Gastroesophageal sphincter (tissue), 3 donors: ENCODE results near the gene OGFR.

Experiments used
- CTCF ChIP-seq, 4 experiments: fragments of 200-600 bp in 2 of 4; fragments of 450-650 bp in 2 of 4; sonication (generic) in 1 of 4; IDR thresholded peaks; one replicate each; pipeline ENCODE4 v1.5.1; 2017 to 2019; ENCODE audit warnings: antibody characterized with exemption in 4 of 4, mild to moderate bottlenecking in 2 of 4, moderate library complexity in 2 of 4
- EP300 ChIP-seq: sonication (generic); formaldehyde crosslinking; IDR thresholded peaks from one replicate; pipeline ENCODE4 v1.6.1; 2017; ENCODE audit warnings: antibody characterized with exemption, mild to moderate bottlenecking
- POLR2A ChIP-seq, 2 donors: fragments of 450-650 bp; IDR thresholded peaks; one replicate each; pipeline ENCODE4 v1.6.1; 2017; ENCODE audit warnings: antibody characterized with exemption in 2 of 2, mild to moderate bottlenecking in 2 of 2, moderate library complexity in 1 of 2

- TF ChIP-seq CTCF (IDR thresholded peaks at IDR 0.05): no peak
- no peak for TF ChIP-seq POLR2A (IDR thresholded peaks at IDR 0.05)
- no peak for TF ChIP-seq EP300
These were observed 32.0 kb upstream of the OGFR start for GRCh38 chr20:62772619-62772989.
